Activated CD4-positive, CD25-positive, alpha-beta regulatory T cell treated with anti-CD3 and anti-CD28 coated beads, Interleukin-2, amount 50 U/mL, for 16 hours (primary cell): Measurements from ENCODE around the gene SLC44A2.

Experiments used
- DNase-seq: peaks from one replicate; pipeline ENCODE4 v3.0.0-alpha.2; 2020; ENCODE audit warnings: low read depth, low spot score

Gene SLC44A2

DNA sequence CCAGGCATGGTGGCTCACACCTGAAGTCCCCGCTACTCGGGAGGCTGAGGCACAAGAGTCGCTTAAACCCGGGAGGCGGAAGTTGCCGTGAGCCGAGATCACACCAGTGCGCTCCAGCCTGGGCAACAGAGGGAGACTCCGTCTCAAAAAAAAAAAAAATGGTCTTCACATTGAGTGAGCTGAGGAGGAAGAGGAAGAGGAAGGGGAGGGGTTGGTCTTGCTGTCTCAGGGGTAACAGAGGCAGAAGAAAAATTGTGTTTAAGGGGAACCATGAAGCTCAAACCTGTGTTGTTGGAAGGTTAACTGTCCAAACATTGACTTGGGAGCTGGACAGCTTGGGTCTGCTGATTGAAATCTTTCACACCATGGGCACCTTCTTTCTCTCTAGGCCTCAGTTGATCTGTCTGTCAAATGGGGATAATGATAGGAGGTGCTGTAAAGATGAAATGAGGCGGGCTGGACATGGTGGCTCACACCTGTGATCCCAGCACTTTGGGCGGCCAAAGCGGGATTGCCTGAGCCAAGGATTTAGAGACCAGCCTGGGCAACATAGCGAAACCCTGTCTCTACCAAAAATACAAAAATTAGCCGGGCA, 9.8 kb upstream of the SLC44A2 start:
- no peak for DNase-seq

DNA sequence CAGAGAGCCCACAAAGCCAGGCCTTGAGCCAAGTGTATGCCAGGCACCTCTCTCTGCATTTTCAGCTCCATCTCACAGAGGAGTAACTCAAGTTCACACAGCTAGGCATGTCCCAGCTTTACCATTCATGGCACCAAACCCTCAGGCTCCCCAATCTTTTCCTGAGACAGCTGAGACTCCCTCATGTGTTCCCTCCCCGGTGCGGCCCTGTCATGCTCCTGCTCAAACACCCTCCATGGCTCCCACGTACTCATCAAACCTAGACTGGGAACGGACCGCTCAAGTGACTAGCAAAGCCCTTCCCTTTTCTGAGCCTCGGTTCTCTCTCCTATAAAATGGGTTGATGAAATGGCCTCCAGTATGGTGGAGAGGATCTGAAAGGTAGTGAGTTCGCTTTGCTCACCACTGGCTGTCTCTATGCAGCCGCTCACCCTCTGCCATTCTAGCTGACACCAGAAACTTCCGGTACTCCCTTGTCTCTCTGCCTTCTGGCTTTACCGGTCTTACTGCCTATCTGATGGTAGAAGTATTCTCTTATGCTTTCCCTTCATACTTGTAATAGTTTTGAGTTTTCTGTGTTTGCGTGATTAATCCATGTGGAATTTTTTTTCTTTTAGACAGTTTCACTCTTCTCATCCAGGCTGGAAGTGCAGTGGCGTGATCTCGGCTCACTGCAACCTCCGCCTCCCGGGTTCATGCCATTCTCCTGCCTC, 7.8 kb upstream of the SLC44A2 start:
- no peak for DNase-seq

DNA sequence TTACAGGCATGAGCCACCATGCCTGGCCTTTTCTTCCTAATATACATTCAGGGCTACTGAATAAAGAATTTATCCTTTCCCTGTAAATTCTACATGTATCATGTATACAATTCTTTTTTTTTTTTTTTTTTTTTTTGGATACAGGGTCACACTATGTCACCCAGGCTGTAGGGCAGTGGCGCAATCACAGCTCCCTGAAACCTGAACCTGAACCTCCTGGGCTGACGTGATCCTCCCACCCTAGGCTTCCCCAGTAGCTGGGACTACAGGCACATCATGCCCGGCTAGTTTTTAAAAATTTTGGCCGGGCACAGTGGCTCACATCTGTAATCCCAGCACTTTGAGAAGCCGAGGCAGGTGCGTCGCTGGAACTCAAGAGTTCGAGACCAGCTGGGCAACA, 6.5 kb upstream of the SLC44A2 start:
- no peak for DNase-seq

DNA sequence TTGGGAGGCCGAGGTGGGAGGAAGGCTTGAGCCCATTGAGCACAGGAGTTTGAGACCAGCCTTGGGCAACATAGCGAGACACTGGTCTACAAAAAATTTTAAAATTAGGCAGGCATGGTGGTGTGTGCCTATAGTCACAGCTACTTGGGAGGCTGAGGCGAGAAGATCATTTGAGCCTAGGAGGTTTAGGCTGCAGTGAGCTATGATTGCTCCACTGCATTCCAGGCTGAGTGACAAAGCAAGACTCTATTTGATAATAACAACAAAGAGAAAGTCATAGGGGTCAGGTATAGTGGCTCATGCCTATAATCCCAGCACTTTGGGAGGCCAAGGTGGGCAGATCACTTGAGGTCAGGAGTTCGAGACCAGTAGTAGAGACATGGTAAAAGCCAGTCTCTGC, 4.6 kb upstream of the SLC44A2 start:
- DNase-seq: no peak

DNA sequence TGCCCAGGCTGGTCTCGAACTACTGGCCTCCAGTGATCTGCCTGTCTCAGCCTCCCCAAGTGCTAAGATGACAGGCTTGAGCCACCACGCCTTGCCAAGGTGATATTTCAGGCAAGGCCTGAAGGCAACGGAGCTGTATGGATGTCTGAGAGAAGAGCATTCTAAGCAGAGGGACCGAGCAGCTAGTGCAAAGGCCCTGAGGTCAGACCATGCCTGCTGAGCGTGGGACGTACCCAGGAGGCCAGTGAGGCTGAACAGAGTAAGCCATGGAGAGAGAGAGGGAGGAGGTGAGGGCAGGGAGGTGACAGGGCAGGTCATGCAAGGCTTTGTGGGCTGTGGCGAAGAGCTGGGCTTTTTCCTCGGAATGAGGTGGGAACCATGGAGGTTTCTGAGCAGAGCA, 3.4 kb upstream of the SLC44A2 start:
- no peak for DNase-seq

DNA sequence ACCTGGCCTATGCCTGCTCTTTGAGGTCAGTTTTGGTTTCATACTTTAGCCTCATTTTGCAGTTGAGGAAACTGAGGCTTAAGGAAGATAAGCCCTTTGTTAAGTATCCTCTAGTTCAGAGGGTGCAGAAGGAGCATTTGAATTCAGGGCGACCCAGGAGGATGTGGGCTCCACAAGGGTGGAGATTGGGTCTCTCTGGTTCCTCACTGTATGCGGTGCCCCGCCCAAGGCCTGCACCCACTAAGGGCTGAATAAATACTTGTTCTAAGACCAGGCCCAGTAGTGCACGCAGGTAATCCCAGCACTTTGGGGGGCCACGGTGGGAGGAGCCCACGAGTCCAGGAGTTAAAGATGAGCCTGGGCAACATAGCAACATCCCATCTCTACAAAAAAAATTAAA, 768 bp upstream of the SLC44A2 start:
- no peak for DNase-seq

DNA sequence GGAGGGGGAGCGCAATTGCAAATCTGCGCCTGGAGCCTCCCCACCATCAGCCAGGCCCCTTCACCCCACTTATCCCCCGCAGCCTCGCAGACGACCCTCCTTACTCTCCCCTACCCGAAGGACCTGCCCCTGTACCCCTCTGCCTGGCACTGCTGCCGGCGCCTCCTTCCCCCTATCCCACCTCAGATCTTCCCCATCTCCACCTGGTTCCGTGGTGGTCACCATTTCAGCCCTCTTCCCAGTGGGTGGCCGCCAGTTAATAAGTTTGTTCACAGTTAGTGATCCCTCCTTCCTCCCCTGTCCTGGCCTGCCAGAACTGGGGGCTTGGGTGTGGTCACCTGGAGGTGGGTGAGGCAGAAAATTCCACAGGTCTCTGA, 397 bp downstream of the SLC44A2 start:
- no peak for DNase-seq

DNA sequence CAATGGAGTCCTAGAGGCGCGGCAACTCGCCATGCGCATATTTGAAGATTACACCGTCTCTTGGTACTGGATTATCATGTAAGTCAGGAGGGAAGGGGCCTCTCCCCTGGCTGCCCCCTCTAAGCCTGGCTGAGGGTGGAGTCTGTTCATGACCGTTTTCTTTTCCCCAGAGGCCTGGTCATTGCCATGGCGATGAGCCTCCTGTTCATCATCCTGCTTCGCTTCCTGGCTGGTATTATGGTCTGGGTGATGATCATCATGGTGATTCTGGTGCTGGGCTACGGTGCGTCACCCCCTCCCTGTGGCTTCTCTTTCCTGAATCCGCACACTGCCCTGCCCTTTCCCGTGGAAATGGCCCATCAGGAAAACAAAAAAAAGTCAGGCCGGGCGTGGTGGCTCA, 6.5 kb downstream of the SLC44A2 start:
- no peak for DNase-seq

DNA sequence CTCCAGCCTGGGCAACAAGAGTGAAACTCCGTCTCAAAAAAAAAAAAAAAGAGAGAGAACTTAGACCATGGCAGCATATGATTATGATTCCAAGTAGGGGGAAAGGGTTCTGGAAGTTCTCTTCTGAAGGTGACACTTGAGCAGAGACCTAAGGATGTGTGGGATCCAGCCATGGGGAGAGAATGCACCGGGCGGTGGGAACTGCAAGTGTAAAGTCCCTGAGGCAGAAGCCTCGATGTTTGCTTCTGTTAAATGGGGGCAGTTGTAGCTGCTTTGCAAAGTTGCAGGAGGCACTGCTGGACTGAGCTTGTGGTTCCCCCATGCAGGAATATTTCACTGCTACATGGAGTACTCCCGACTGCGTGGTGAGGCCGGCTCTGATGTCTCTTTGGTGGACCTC, 9.1 kb downstream of the SLC44A2 start:
- DNase-seq: no peak

DNA sequence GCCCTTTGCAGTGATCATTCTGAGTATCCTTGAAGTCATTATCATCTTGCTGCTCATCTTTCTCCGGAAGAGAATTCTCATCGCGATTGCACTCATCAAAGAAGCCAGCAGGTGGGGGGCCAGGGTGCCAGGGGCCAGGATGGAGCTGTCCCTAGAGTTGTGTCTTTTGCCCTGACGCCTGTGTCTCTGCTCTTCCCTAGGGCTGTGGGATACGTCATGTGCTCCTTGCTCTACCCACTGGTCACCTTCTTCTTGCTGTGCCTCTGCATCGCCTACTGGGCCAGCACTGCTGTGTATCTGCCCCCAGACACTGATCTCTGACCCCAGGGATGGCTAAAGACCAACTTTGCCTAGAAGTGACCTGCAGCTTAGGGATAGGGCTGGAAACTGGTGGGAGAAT, 9.6 kb downstream of the SLC44A2 start:
- no peak for DNase-seq

DNA sequence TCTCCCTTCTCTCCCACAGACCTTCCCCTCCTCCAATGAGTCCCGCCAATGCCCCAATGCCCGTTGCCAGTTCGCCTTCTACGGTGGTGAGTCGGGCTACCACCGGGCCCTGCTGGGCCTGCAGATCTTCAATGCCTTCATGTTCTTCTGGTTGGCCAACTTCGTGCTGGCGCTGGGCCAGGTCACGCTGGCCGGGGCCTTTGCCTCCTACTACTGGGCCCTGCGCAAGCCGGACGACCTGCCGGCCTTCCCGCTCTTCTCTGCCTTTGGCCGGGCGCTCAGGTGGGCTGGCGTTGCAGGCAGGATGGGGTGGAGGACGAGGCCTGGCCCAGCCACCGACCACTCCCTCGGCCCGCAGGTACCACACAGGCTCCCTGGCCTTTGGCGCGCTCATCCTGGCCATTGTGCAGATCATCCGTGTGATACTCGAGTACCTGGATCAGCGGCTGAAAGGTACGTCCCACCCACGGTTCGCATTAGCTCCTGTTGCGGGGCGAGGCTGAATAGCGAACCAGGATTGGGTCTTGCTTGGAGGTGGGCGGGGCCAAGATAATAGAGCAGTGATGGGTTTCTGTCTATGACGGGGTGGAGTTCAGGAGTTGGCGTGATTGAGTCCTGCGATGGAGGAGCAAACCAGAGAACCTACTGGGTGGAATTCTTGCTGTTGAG, 11.1 kb downstream of the SLC44A2 start:
- DNase-seq: no peak

DNA sequence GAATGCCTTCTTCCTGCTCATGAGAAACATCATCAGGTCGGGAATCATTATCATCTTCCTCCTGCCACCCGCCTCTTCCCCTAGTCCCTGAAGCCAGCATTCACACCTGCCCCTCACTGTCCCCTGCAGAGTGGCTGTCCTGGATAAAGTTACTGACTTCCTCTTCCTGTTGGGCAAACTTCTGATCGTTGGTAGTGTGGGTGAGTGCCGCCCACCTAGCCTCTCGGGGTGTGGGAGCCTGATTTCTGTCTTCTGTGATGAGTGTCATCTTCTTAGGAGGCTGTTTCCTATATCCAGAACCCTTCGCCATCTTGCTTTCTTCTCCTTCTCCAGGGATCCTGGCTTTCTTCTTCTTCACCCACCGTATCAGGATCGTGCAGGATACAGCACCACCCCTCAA, 12.5 kb downstream of the SLC44A2 start:
- DNase-seq: no peak

DNA sequence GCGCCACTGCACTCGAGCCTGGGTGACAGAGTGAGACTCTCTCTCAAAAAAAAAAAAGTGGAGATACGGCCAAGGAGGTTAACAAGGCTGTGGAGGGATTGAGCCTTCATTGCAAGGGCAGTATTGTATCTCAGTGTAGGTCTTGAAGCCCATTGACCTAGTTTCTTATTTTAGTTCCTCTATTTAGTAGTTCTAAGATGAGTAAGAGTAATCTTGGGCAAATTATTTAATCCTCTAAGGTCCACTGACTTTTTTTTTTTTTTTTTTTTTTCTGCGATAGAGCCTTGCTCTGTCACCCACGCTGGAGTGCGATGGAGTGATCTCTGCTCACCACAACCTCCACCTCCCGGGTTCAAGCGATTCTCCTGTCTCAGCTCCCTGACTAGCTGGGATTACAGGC, 14.5 kb downstream of the SLC44A2 start:
- no peak for DNase-seq

DNA sequence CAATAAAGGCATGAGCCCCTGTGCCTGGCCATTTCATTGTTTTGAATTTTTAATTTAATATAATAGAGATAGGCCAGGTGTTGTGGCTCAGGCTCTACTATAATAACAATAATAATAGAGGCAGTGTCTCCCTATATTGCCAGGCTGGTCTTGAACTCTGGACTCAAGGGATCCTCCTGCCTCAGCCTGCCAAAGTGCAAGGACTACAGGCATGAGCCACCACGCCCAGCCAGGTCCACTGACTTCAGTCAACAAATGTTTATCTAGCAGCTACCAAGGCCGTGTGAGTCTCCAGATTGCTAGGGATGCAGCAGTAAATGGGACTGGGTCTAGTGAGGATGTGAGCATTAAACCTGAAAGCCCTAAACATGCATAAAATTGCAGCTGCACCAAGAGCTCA, 15.0 kb downstream of the SLC44A2 start:
- DNase-seq: no peak

DNA sequence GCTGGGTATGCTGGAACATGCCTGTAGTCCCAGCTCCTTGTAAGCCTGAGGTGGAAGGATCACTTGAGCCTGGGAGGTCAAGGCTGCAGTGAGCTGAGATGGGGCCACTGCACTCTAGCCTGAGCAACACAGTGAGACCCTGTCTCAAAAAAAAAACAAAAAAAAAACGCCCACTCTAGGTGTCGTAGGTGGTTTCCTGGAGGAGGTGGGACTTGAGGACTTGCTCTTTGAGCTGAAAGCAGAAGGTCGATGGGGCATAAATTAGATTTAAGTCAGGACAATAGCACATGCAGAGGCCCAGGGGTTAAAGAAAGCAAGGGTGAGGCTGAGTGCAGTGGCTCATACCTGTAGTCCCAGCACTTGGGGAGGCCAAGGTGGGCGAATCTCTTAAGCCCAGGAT, 15.9 kb downstream of the SLC44A2 start:
- no peak for DNase-seq

DNA sequence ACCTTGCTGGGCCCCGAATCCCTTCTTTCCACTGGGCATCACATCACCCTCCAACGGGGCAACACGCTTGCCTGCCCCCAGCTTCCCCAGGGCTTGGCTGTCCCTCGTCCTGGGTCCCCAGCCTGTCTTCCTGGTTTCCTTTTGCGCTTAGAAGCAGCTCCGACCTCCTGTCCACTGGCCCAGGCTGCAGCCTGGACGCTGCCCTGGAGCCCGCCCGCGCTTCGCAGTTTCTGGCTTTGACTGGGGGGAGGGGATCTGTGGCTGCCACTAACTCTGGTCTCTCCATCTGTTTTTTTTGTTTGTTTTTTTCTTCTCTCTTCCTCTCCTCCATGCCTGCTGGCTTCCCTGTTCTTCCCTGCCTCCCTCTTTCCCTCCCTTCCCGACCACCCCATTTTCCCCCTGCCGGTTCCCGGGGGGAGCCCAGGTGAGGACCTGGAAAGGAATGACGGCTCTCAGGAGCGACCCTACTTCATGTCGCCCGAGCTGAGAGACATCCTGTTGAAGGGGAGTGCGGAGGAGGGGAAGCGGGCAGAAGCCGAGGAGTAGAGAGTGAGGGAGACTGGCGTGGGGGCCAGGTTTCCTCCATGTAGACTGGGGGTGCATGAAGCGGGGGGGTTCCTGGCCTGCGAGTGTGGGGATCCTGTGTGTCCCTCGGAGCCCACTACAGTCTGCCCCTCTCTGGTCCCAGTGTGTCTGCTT, 17.3 kb downstream of the SLC44A2 start:
- DNase-seq: no peak

DNA sequence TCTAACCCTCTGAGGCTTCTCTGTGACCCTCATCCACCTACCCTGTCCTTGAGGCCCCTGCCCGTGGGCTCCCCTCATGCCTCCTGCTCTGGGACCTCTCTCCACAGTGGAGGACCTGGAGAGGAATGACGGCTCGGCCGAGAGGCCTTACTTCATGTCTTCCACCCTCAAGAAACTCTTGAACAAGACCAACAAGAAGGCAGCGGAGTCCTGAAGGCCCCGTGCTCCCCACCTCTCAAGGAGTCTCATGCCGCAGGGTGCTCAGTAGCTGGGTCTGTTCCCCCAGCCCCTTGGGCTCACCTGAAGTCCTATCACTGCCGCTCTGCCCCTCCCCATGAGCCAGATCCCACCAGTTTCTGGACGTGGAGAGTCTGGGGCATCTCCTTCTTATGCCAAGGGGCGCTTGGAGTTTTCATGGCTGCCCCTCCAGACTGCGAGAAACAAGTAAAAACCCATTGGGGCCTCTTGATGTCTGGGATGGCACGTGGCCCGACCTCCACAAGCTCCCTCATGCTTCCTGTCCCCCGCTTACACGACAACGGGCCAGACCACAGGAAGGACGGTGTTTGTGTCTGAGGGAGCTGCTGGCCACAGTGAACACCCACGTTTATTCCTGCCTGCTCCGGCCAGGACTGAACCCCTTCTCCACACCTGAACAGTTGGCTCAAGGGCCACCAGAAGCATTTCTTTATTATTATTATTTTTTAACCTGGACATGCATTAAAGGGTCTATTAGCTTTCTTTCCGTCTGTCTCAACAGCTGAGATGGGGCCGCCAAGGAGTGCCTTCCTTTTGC, 18.0 kb downstream of the SLC44A2 start:
- DNase-seq: no peak

DNA sequence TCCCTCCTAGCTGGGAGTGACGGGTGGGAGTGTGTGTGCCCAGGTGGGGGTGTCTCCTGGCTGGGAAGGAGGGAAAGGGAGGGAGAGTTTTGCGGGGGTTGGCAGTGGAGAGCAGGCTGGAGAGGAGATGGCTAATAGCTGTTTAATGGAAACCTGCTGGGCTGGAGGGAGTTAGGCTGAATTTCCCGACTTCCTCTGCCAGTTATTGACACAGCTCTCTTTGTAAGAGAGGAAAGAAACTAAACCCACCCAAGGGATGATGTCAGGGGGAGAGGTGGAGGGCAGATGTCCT, 18.6 kb downstream of the SLC44A2 start:
- DNase-seq: no peak

DNA sequence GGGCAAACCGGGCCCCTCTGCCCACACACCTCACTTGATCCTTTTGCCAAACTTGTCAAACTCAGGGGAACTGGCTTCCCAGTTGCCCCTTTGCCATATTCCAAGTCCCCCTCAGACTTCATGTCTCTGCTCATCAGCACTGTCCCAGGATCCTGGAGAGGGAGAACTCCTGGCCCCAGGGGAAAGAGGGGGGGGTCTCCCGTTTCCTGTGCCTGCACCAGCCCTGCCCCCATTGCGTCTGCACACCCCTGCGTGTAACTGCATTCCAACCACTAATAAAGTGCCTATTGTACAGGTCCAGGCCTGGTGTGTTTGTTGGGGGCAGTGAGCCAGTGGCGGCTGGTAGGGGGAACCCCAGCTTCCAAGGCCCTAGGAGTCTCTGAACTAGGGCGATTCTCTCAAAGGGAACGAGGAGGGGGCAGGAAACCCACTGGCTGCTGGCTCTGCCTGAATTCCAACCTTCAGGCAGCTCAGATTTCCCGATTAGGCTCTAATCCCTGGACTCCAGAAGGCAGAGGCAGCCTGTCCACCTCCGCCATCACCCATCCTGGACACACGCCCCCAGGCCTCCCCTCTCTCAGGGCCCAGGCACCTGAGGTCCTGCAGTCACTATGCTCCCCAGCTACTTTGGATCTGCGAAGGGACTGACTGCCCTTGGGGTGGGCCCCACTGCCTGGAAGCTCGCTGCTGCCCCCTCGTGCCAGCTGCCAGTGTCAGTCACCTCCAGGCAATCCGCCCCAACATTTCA, 19.1 kb downstream of the SLC44A2 start:
- DNase-seq: peak; percentile 64

DNA sequence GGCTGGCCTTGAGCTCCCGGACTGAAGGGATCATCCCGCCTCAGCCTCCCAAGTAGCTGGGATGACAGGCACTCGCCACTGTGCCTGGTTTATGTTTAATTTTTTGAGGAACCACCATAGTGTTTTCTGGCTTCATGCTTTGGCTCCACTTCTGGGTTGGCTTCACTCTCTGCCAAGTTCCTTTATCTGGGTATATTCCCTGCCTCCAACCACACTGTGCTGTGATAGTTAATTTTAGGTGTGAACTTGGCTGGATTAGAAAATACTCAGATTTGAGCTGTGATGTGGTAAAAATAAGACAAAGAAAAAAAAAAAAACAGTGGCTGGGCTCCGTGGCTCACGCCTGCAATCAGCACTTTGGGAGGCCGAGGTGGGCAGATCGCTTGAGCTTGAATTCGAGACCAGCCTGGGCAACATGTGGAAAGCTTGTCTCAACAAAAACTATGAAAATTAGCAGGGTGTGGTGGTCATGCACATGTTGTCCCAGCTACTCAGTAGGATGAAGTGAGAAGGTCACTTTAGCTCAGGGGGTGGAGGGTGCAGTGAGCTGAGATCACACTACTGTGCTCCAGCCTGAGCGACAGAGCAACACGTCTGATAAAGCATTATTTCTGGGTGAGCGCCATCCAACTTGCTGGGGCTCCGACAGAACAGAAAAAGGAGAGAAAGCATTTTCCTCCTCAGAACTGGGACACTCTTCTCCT, 21.3 kb downstream of the SLC44A2 start:
- no peak for DNase-seq

DNA sequence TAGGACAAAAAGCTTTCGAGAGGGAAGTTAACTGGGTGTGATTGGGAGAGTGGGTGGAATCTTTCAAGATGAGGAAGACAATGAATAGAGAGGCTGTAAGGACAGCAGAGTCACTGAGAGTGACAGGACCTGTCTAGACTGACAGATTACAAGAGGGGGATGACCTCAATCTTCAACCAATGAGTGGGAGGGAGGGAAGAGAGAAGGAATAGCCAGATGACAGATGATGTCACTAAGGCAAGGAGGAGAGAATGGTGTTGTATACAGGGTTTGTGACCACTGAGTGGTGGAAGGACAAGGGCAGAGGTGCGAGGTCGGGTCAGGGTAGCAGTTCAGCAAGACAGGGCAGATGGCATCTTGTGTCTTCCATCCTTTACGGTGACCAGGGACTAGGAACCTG, 23.0 kb downstream of the SLC44A2 start:
- no peak for DNase-seq
